ENCODE results near the gene NBR1. TPM values are rescaled to one million over a fixed set of nuclear protein-coding genes. Genes with fewer than 3 reads are reported as not detected.
"Not testable (repeated sequence)": the region's sequence is repeated elsewhere in the genome, so short reads cannot be mapped to it uniquely, and the experiment has no call there.

NBR1 gene
- total RNA-seq, 2 donors from 2014 or later = 47.2 to 83.1 TPM

DNA sequence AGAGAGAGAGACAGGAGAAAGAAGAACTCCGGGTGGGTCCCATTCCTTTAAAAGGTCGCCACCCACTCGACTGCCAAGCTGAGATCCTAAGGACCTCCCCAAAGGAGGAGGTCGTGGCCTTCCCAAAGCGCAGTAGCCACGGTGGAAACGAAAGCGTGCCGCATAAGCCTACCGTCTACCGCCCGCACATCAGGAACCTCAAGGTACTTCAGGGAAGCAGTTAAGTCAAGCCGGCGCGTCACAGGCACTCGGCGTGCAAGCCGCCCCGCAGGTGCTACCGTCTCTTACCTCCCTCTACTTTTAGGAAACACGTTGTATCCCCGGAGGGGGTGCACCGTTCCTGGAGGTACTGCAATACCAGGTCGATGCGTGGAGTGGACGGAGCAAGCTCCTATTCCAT, 68.6 kb downstream of the NBR1 start:
- H3K36me3 Mint-ChIP-seq (ENCODE audit: low read depth); H3K4me3 Mint-ChIP-seq; H3K27me3 Mint-ChIP-seq; H3K9me3 Mint-ChIP-seq; H3K4me1 Mint-ChIP-seq; H3K27ac Mint-ChIP-seq: not testable (repeated sequence)
- ATAC-seq (replicated peaks) = peak; percentile 53

DNA sequence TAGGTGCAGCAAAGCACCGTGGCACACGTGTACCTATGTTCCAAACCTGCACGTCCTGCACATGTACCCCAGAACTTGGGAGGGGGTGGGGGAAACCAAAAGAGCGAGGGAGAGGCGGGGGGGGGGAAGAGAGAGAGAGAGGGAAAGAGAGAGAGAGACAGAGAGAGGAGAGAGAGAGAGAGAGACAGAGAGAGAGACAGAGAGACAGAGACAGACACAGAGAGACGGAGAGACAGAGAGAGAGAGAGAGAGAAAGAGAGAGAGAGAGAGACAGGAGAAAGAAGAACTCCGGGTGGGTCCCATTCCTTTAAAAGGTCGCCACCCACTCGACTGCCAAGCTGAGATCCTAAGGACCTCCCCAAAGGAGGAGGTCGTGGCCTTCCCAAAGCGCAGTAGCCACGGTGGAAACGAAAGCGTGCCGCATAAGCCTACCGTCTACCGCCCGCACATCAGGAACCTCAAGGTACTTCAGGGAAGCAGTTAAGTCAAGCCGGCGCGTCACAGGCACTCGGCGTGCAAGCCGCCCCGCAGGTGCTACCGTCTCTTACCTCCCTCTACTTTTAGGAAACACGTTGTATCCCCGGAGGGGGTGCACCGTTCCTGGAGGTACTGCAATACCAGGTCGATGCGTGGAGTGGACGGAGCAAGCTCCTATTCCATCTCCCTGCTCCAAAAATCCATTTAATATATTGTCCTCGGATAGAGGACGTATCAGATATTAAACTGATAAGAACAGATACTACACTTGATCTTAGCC, 69.8 kb downstream of the NBR1 start:
- not testable (repeated sequence) for H3K27ac Mint-ChIP-seq; H3K4me1 Mint-ChIP-seq; H3K9me3 Mint-ChIP-seq; H3K4me3 Mint-ChIP-seq; H3K36me3 Mint-ChIP-seq (ENCODE audit: low read depth); H3K27me3 Mint-ChIP-seq
- ATAC-seq (replicated peaks) = peak; percentile 52

DNA sequence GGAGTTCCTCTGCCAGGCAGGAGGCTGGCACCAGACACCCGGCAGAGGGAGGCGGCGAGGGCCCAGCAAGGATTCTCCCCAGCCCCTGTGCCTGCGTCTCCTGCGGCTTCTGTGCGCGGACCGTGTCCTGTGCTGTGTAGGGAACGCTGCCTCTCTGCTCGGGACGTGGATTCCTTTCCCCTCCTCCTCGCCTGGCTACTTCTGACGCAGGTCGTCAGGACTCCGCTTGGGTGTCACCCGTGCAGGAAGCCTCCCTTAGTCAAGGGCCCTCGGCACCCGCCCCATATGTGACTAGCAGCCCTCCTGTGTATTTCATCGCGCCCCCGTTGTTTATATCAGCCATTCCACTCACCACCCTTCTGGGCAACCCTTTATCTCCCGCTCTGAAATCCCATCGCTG, 75.4 kb downstream of the NBR1 start:
- not testable (repeated sequence) for H3K4me3 Mint-ChIP-seq; ATAC-seq (replicated peaks); H3K27me3 Mint-ChIP-seq; H3K36me3 Mint-ChIP-seq (ENCODE audit: low read depth); H3K9me3 Mint-ChIP-seq; H3K4me1 Mint-ChIP-seq; H3K27ac Mint-ChIP-seq

Other genes starting within 250 kb of the NBR1 start
- 10 to 100 TPM; 58.5 to 61.3 TPM for gene AARSD1, start 206.8 kb upstream of the NBR1 start, total RNA-seq
- 1 to 10 TPM; 1.4 to 2.7 TPM for gene PTGES3L, start 191.1 kb upstream of the NBR1 start, total RNA-seq
- gene RUNDC1, start 190.6 kb upstream of the NBR1 start, total RNA-seq = 10 to 100 TPM; 15.7 to 21.9 TPM
- 1,000 to 10,000 TPM; 1,154 to 1,186 TPM for gene RPL27, start 172.8 kb upstream of the NBR1 start, total RNA-seq
- 10 to 100 TPM; 38.4 to 45.4 TPM for gene IFI35, start 164.4 kb upstream of the NBR1 start, total RNA-seq
- gene VAT1, start 148.8 kb upstream of the NBR1 start, total RNA-seq = 10 to 100 TPM; 30.9 to 36.5 TPM
- gene RND2, start 146.0 kb upstream of the NBR1 start, total RNA-seq = not detected
- gene BRCA1, start 45.9 kb upstream of the NBR1 start, total RNA-seq = 10 to 100 TPM; 80.3 to 93.4 TPM
- 10 to 100 TPM in 1 of 2 donors, 1 to 10 TPM in 1; 9.5 to 28.4 TPM for gene TMEM106A, start 40.7 kb downstream of the NBR1 start, total RNA-seq
- 1 to 10 TPM in 1 of 2 donors, not detected in 1; 1.1 TPM for gene CCDC200, start 57.4 kb downstream of the NBR1 start, total RNA-seq
- gene RNU2-1, start 62.8 kb downstream of the NBR1 start, total RNA-seq = 1,000 to 10,000 TPM; 5,691 to 6,034 TPM
- gene ARL4D, start 227.8 kb downstream of the NBR1 start, total RNA-seq = 1 to 10 TPM; 1.7 to 2.5 TPM

Data from activated T-helper 17 cell treated with anti-CD3 and anti-CD28 coated beads, Interleukin-2, amount 50 U/mL, for 72 hours (primary cell).